GM10266 (cell line): ENCODE data around the gene NDUFS6.

Source experiments
- DNase-seq: peaks from one replicate; pipeline ENCODE4 v3.0.0; 2012; ENCODE audit errors: extremely low spot score
- CTCF ChIP-seq: IDR thresholded peaks from 2 replicates; pipeline ENCODE4 v1.5.1; 2012; ENCODE audit warnings: mild to moderate bottlenecking, low read depth; ENCODE audit not compliant: control insufficient read depth, insufficient read depth; ENCODE audit errors: missing control alignments

The NDUFS6 gene

GRCh38 chr5:1799110-1799601 lies 2.1 kb upstream of the NDUFS6 start:
- TF ChIP-seq CTCF: peak; percentile 16
- DNase-seq: peak; percentile 52

GRCh38 chr5:1799602-1800471 lies 1.4 kb upstream of the NDUFS6 start, which contains the start of gene MRPL36:
Gene MRPL36, minus strand, starts transcription at chr5:1799837. Its CDS starts 902 bp downstream, at chr5:1798935.
- DNase-seq: peak; percentile 96
- no peak for TF ChIP-seq CTCF

GRCh38 chr5:1800472-1801221 lies 560 bp upstream of the NDUFS6 start:
- DNase-seq: no peak

GRCh38 chr5:1801967-1802295 lies 724 bp downstream of the NDUFS6 start:
- no peak for DNase-seq
- TF ChIP-seq CTCF: no peak

More at GRCh38 chr5:1800472-1801221, 560 bp upstream of the NDUFS6 start:
- TF ChIP-seq CTCF: no peak

- DNase-seq: no peak
- TF ChIP-seq CTCF: no peak
Observed at GRCh38 chr5:1803192-1803591, 2.0 kb downstream of the NDUFS6 start.

- no peak for DNase-seq
- no peak for TF ChIP-seq CTCF
Observed at GRCh38 chr5:1804001-1804690, 2.9 kb downstream of the NDUFS6 start.
